Midbrain (tissue), 1 donor: ENCODE data around the gene ZNF768.

ENCODE experiments used
- DNase-seq: peaks from one replicate; lab custom pipeline; 2025; lab: John Stamatoyannopoulos, UW

ZNF768 gene

DNA sequence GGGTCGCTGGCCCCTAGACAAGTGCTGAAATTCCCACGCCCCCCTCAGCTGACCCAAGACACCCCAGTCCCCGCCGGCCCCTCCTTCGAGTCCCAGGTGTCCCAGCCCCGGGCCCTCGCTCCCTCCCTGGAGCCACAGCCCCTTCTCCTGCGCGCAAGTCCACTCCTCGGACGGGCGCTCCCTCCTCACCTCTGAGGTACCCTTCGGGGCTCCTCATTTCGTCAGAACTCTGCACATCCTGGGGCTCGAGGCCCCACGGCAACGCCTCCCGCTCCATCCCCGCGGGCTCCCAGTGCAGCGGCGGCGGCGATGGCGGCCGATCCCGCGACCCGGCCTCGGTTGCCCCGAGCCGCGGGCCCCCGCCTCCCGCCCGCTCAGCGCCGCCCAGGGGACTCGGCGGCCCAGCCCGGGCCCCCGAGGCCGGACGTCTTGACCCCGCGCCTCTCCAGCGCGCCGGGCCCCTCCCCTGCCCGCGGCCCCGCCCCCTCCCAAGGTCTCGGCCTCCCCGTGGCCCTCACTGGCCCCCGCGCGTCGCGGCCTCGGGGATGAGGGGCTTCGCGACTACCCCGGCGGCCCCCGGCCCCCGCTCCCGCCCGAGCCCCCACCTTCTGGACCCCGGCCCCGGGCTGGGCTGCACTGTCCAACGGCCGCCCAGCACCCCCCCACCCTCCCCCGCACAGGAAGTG is at the start of gene ZNF768:
TSS of gene ZNF768 (minus strand) at position 430 of the 686 bp plus-strand sequence. CDS start at position 277, 153 bp downstream.
- peak; percentile 76 for DNase-seq

GRCh38 chr16:30574678-30575077 is 48.3 kb upstream of the ZNF768 start:
- no peak for DNase-seq

GRCh38 chr16:30571445-30572322 is 45.3 kb upstream of the ZNF768 start, which contains the start of gene ZNF688:
ZNF688 (minus strand) TSS chr16:30571714; CDS start chr16:30571629, 85 bp downstream.
- DNase-seq: peak; percentile 97

GRCh38 chr16:30570636-30571444 is 44.5 kb upstream of the ZNF768 start:
- peak; percentile 35 for DNase-seq

GRCh38 chr16:30569746-30570635 is 43.6 kb upstream of the ZNF768 start:
- no peak for DNase-seq

- no peak for DNase-seq
Observed at GRCh38 chr16:30569281-30569680, 42.9 kb upstream of the ZNF768 start.

DNA sequence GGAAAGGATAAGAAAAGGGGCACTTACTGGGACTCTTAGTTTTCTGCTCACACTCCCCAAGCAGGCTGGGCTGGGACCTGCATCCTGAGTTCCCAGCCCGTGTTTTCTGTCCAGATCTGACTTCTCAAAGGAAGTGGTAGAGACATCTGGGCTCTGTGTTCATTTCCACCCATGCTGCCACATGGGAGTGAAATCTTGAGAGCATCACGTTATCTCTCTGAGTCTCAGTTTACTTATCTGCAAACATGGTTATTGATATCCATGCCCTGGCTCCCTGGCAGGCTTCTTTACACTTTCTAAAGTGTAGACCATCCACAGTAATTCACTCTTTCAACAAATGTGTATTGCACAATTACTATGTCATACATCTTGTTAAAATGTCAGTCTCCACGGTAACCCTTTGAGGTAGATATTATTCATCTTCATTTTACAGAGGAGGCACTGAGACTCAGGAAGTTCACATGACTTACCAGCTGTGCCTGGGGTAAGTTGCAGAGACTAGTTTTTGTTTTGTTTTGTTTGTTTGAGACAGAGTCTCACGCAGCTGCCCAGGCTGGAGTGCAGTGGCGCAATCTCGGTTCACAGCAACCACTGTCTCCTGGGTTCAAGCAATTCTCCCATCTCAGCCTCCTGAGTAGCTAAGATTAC is 41.7 kb upstream of the ZNF768 start:
- no peak for DNase-seq

- no peak for DNase-seq
Observed at GRCh38 chr16:30567160-30567990, 41.0 kb upstream of the ZNF768 start.

- DNase-seq: no peak
Observed at GRCh38 chr16:30566531-30566930, 40.2 kb upstream of the ZNF768 start.

- DNase-seq: no peak
Observed at GRCh38 chr16:30565984-30566383, 39.6 kb upstream of the ZNF768 start.

DNA sequence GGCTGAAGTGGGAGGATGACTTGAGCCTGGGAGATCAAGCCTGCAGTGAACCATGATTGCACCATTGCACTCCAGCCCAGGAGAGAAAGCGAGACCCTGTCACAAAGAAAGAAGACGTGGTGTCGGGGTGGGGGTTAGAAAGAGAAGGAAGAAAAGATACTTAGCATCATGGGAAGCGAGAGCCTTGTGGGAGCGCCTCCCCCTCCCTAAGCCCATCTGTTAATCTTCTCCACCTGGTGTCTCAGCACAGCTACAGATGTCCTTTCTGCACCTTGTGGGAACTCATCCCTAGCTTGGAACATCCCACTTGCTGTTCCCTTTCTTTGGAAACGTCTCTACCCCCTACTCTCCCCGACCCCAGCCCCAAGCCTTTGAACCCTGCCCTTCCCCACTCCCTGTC is 39.2 kb upstream of the ZNF768 start:
- no peak for DNase-seq

GRCh38 chr16:30562021-30562420 is 35.7 kb upstream of the ZNF768 start:
- DNase-seq: no peak

DNA sequence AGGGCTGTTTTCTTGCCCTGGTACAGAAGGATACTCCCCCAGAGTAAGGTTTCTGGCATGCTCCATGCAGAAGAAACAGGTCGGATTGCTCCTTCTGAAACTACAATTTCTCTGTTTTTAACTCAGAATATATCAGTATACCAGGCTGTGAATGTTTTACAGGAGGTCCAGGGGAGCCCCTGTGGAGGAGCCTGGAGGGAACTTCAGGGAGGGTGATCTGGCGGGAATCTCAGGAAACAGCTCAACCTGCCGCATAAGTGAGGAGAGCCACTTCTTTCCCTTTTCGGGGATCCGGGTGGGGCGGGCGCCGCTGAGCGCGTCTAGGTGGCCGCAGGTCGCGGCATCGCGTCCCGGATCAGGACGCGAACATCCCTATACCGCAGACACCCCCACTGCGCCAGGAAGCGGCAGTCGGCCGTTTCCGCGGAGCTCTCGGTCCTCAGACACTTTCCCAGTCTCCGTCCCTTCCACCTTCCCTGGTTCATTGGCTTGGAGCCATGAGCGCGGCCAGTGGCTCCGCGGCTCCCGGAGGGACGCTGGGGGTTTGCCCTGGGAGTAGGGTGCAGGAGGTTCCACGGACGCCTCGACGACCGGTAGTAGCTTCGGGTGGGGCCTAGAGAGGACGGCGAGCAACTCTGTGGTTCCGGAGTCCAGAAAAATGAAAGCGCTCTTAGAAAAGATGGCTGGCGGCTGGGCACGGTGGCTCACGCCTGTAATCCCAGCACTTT is 34.9 kb upstream of the ZNF768 start:
- no peak for DNase-seq

DNA sequence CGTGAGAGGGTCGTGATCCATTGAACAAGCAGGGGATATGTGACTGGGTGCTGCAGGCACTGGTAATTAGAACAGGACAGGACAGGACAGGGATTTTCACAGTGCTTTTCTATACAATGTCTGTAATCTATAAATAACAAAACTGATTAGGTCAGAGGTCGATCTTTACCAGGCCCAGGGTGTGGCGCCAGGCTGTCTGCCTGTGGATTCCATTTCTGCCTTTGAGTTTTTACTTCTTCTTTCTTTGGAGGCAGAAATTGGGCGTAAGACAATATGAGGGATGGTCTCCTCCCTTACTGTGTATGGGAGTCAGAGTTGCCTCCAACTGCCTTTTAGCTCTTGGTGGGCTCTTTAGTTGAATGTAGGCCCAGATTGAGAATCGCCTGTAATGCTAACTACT is 33.3 kb upstream of the ZNF768 start:
- no peak for DNase-seq

GRCh38 chr16:30558789-30559377 is 32.5 kb upstream of the ZNF768 start:
- no peak for DNase-seq

DNA sequence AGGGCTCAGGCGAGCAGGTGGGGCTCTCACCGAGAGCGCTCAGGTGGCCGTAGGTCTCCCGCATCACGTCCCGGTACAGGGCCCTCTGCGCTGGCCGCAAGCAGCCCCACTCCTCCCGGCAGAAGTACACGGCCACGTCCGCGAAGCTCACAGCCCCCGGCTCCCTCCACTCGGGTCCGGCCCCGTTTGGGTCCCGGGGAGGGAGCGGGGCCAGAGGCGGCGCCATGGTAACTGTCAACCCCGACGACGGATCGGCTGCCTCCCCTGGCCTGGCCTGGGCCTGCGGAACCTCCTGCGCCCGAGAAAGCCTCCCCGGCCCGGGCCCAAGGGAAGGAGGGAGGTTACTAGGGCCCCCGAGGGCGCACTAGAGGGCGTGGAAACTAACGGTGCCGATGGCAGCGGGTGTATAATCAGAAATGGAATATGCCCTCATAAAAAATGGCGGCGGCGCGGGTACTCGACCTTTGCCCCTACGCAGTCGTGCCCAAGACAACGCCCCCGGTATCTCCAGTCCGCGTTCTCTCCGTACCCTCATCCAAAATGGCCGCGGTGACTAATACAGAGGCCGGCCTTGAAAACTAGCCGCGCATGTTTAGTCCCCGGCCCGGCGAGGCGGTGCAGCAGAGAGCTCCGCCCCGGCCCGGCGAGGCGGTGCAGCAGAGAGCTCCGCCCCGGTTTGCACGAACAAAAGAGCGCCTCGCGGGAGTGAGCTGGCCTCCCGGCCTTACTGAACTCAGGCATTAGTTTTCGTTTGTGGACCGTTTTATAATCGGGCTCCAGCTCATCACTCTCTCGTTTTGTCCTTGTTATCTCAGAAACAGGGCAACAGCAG is 31.8 kb upstream of the ZNF768 start, which contains the start of gene ZNF764:
TSS of gene ZNF764 (minus strand) at position 418 of the 832 bp plus-strand sequence. CDS start at position 226, 192 bp downstream.
- peak; percentile 99 for DNase-seq

GRCh38 chr16:30557707-30557956 is 31.3 kb upstream of the ZNF768 start:
- no peak for DNase-seq

- DNase-seq: no peak
Observed at GRCh38 chr16:30556125-30556473, 29.7 kb upstream of the ZNF768 start.
